HepG2 (cell line): Measurements from ENCODE around the gene FAM174C. TPM values are rescaled to one million over a fixed set of nuclear protein-coding genes. Genes with fewer than 3 reads are reported as not detected.
A peak's percentile ranks its signal among the peaks of the same experiment; 100 is the strongest.

Experiments used
- ARID4A ChIP-seq: sonication (generic); formaldehyde crosslinking; IDR thresholded peaks from 2 replicates; pipeline ENCODE4 v1.5.0; 2020; ENCODE audit warnings: mild to moderate bottlenecking, missing genetic modification reagents, borderline replicate concordance
- ATF5 ChIP-seq: sonication (generic); formaldehyde crosslinking; IDR thresholded peaks from 2 replicates; pipeline ENCODE4 v1.4.0; 2020; ENCODE audit warnings: mild to moderate bottlenecking, low read depth, missing genetic modification reagents
- ATF6 ChIP-seq: sonication (generic); formaldehyde crosslinking; conservative IDR thresholded peaks from 2 replicates; pipeline ENCODE4 v1.4.0; 2020; ENCODE audit warnings: missing genetic modification reagents
- CCAR2 ChIP-seq: fragments of 200-400 bp; formaldehyde crosslinking; optimal IDR thresholded peaks from 2 replicates; pipeline ENCODE3; 2018; ENCODE audit warnings: low read depth, mild to moderate bottlenecking, low read length, moderate library complexity
- CCDC6 ChIP-seq: sonication (generic); formaldehyde crosslinking; IDR thresholded peaks from 2 replicates; pipeline ENCODE4 v1.8.1; 2022; ENCODE audit warnings: mild to moderate bottlenecking, missing genetic modification reagents, moderate library complexity
- CREM ChIP-seq, 2 experiments: sonication (generic) in 1 of 2; formaldehyde crosslinking in 1 of 2; IDR thresholded peaks; 2 replicates each; pipeline versions ENCODE4 v1.4.0 to v1.6.1; 2016 to 2020; ENCODE audit warnings: antibody characterized with exemption in 1 of 2, mild to moderate bottlenecking in 1 of 2, missing genetic modification reagents in 1 of 2
- ELF4 ChIP-seq: sonication (generic); formaldehyde crosslinking; IDR thresholded peaks from 2 replicates; pipeline ENCODE4 v1.5.0; 2020; ENCODE audit warnings: missing genetic modification reagents, mild to moderate bottlenecking, moderate library complexity, borderline replicate concordance
- HOXA9 ChIP-seq: sonication (generic); formaldehyde crosslinking; IDR thresholded peaks from 2 replicates; pipeline ENCODE4 v1.8.1; 2022; ENCODE audit warnings: missing genetic modification reagents, mild to moderate bottlenecking, moderate library complexity, borderline replicate concordance
- KAT7 ChIP-seq: IDR thresholded peaks from 2 replicates; pipeline ENCODE4 v1.6.1; 2018; ENCODE audit warnings: borderline replicate concordance, missing compliant biosample characterization
- MLX ChIP-seq: IDR thresholded peaks from 2 replicates; pipeline ENCODE4 v1.6.1; 2016
- MYPOP ChIP-seq: sonication (generic); formaldehyde crosslinking; IDR thresholded peaks from 2 replicates; pipeline ENCODE4 v1.8.1; 2023; ENCODE audit warnings: mild to moderate bottlenecking, moderate library complexity, missing genetic modification reagents
- PHF20 ChIP-seq: sonication (generic); formaldehyde crosslinking; IDR thresholded peaks from 2 replicates; pipeline ENCODE4 v1.5.0; 2020; ENCODE audit warnings: mild to moderate bottlenecking, missing genetic modification reagents
- RARG ChIP-seq: sonication (generic); formaldehyde crosslinking; IDR thresholded peaks from 2 replicates; pipeline ENCODE4 v1.4.0; 2020; ENCODE audit warnings: low read depth, mild to moderate bottlenecking, missing genetic modification reagents
- YEATS2 ChIP-seq: sonication (generic); formaldehyde crosslinking; IDR thresholded peaks from 2 replicates; pipeline ENCODE4 v1.4.0; 2020; ENCODE audit warnings: missing genetic modification reagents, borderline replicate concordance
- ZBTB20 ChIP-seq: sonication (generic); formaldehyde crosslinking; IDR thresholded peaks from 2 replicates; pipeline ENCODE4 v1.8.1; 2023; ENCODE audit warnings: missing genetic modification reagents, low read depth, mild to moderate bottlenecking, borderline replicate concordance
- ZFP1 ChIP-seq: IDR thresholded peaks from 2 replicates; pipeline ENCODE4 v1.6.1; 2016
- ZFX ChIP-seq: sonication (generic); formaldehyde crosslinking; IDR thresholded peaks from 2 replicates; pipeline ENCODE4 v1.4.0; 2020; ENCODE audit warnings: mild to moderate bottlenecking, low read depth, missing genetic modification reagents, moderate library complexity
- ZNF292 ChIP-seq: sonication (generic); formaldehyde crosslinking; IDR thresholded peaks from 2 replicates; pipeline ENCODE4 v1.8.1; 2022; ENCODE audit warnings: mild to moderate bottlenecking, low read depth, missing genetic modification reagents, borderline replicate concordance
- ZNF446 ChIP-seq: sonication (generic); formaldehyde crosslinking; IDR thresholded peaks from 2 replicates; pipeline ENCODE4 v1.5.0; 2020; ENCODE audit warnings: mild to moderate bottlenecking, missing genetic modification reagents
- ZNF772 ChIP-seq: sonication (generic); formaldehyde crosslinking; IDR thresholded peaks from 2 replicates; pipeline ENCODE4 v1.5.0; 2020; ENCODE audit warnings: mild to moderate bottlenecking, missing genetic modification reagents
- polyA plus RNA-seq, 8 experiments: library from polyadenylated mRNA; depleted of rRNA in 3 of 8; stranded (reverse) in 7 of 8; unstranded in 1 of 8; fragments of >200 nt; fragmentation: Illumina TruSeq in 4 of 8; extraction: Trizol in 4 of 8; gene quantifications; 2 replicates each; pipeline versions ENCODE4 v1.2.1 to v1.2.3, GENCODE V29; 2011 to 2016; ENCODE audit warnings: low read depth in 4 of 8, missing spikeins in 1 of 8, mixed read lengths in 1 of 8; ENCODE audit not compliant: insufficient read depth in 1 of 8
- total RNA-seq, 5 experiments: library from RNA; depleted of rRNA; stranded (reverse); fragments of >200 nt; fragmentation: Illumina TruSeq; extraction: Trizol; gene quantifications; 2 replicates each; pipeline ENCODE4 v1.2.3, GENCODE V29; 2016; ENCODE audit warnings: low read depth in 1 of 5

The FAM174C gene
- total and polyA plus RNA-seq, 2 of the 13 experiments (the other 11 are each of a cell fraction or from before 2014, with no cell fraction given): 19.5 to 31.3 TPM

- TF ChIP-seq ATF6 (CRISPR knock-in tag) (no peak), ZNF772 (CRISPR knock-in tag) (peak; percentile 83), ZFX (CRISPR knock-in tag) (peak; percentile 90), PHF20 (CRISPR knock-in tag) (no peak), ZNF446 (CRISPR knock-in tag) (no peak; the same call in 1 of the 2 replicates), CREM (IDR thresholded peaks at IDR 0.05) (peak; percentile 82), CREM (CRISPR knock-in tag; IDR thresholded peaks at IDR 0.05) (no peak), ATF5 (CRISPR knock-in tag) (no peak), ELF4 (peak; percentile 83; the same call in 1 of the 2 replicates), RARG (CRISPR knock-in tag) (no peak), CCDC6 (CRISPR knock-in tag) (peak; percentile 90), CCAR2 (no peak), ZFP1 (CRISPR knock-in tag) (0 out of 2 replicates have a peak, but pooled peaks have one; percentile 39), YEATS2 (CRISPR knock-in tag) (peak; percentile 34; the same call in 1 of the 2 replicates), MLX (CRISPR knock-in tag) (peak; percentile 68), MYPOP (CRISPR knock-in tag) (0 out of 2 replicates have a peak, but pooled peaks have one; percentile 15), ZNF292 (CRISPR knock-in tag) (0 out of 2 replicates have a peak, but pooled peaks have one; percentile 61), HOXA9 (CRISPR knock-in tag) (no peak), ZBTB20 (CRISPR knock-in tag) (0 out of 2 replicates have a peak, but pooled peaks have one; percentile 27), KAT7 (CRISPR knock-in tag) (peak; percentile 35), ARID4A (peak; percentile 90)
Measured at GRCh38 chr19:1244693-1245451, 30.5 kb upstream of the FAM174C start (continued).
